Measurements from ENCODE around the gene PLXNA2.
A peak's percentile ranks its signal among the peaks of the same experiment; 100 is the strongest.

The PLXNA2 gene

GRCh38 chr1:208238710-208239472 lies 5.3 kb downstream of the PLXNA2 start:
- no peak overlapping the region for H2BK5ac ChIP-seq (ENCODE audit: low read length)
- peak overlapping the region; percentile 53 for H3K4me2 ChIP-seq (ENCODE audit: low read length)
- no CpG with 5 or more reads among the region's 9 CpGs for WGBS (ENCODE audit: extremely low coverage, insufficient coverage, low lambda C conversion rate)
- peak overlapping the region; percentile 8 for H2BK120ac ChIP-seq (ENCODE audit: low read depth, low read length)
- peaks cover 3% of the 10 kb centered on the region for H3K27me3 ChIP-seq (ENCODE audit: insufficient read depth, low read length, poor library complexity)
- H3K18ac ChIP-seq (ENCODE audit: low read length): peak overlapping the region; percentile 43
- H3K56ac ChIP-seq (ENCODE audit: low read length): peak overlapping the region; percentile 77
- no peak overlapping the region for H2BK15ac ChIP-seq (replicated peaks; ENCODE audit: low read depth)
- peak overlapping the region; percentile 92 for H3K9ac ChIP-seq (ENCODE audit: low read length)
- H3K27ac ChIP-seq (ENCODE audit: low read depth, low read length): no peak overlapping the region
- peak overlapping the region; percentile 89 for H2AK5ac ChIP-seq (ENCODE audit: low read length)
- H4K5ac ChIP-seq (ENCODE audit: low read length): no peak overlapping the region
- no peaks in the 10 kb centered on the region for H3K36me3 ChIP-seq (ENCODE audit: control insufficient read depth, insufficient read depth, low read length)
- H3K4ac ChIP-seq (ENCODE audit: low read depth, low read length): no peak overlapping the region
- H4K8ac ChIP-seq (ENCODE audit: low read depth, low read length): no peak overlapping the region
- H3K79me1 ChIP-seq (ENCODE audit: low read length): peaks cover 19% of the 10 kb centered on the region
- H3K79me2 ChIP-seq (ENCODE audit: control insufficient read depth, insufficient read depth, low read length): peaks cover 77% of the 10 kb centered on the region
- peak; percentile 87 for DNase-seq
- H3K23ac ChIP-seq (ENCODE audit: low read length): no peak overlapping the region
- H3K4me1 ChIP-seq (ENCODE audit: control insufficient read depth, low read depth, low read length): peaks cover 35% of the 10 kb centered on the region
- no peak overlapping the region for H3K4me3 ChIP-seq (ENCODE audit: low read length)

GRCh38 chr1:208237241-208237640 lies 6.9 kb downstream of the PLXNA2 start:
- Histone ChIP-seq H3K79me2 (ENCODE audit: control insufficient read depth, insufficient read depth, low read length) (peaks cover 63% of the 10 kb centered on the region), H3K4me1 (ENCODE audit: control insufficient read depth, low read depth, low read length) (peaks cover 51% of the 10 kb centered on the region), H3K23ac (ENCODE audit: low read length) (no peak overlapping the region), H3K27me3 (ENCODE audit: insufficient read depth, low read length, poor library complexity) (no peaks in the 10 kb centered on the region), H2BK5ac (ENCODE audit: low read length) (no peak overlapping the region), H3K56ac (ENCODE audit: low read length) (peak overlapping the region; percentile 85), H3K79me1 (ENCODE audit: low read length) (peaks cover 16% of the 10 kb centered on the region), H2BK15ac (replicated peaks; ENCODE audit: low read depth) (no peak overlapping the region), H3K18ac (ENCODE audit: low read length) (peak overlapping the region; percentile 31), H2AK5ac (ENCODE audit: low read length) (no peak overlapping the region), H2BK120ac (ENCODE audit: low read depth, low read length) (no peak overlapping the region), H3K36me3 (ENCODE audit: control insufficient read depth, insufficient read depth, low read length) (no peaks in the 10 kb centered on the region), H3K4me2 (ENCODE audit: low read length) (no peak overlapping the region), H3K9ac (ENCODE audit: low read length) (peak overlapping the region; percentile 68), H3K4me3 (ENCODE audit: low read length) (no peak overlapping the region), H3K4ac (ENCODE audit: low read depth, low read length) (peak overlapping the region; percentile 37), H4K5ac (ENCODE audit: low read length) (no peak overlapping the region), H4K8ac (ENCODE audit: low read depth, low read length) (no peak overlapping the region), H3K27ac (ENCODE audit: low read depth, low read length) (no peak overlapping the region)
- DNase-seq: no peak
- WGBS (ENCODE audit: extremely low coverage, insufficient coverage, low lambda C conversion rate): no CpG with 5 or more reads among the region's 8 CpGs

DNA sequence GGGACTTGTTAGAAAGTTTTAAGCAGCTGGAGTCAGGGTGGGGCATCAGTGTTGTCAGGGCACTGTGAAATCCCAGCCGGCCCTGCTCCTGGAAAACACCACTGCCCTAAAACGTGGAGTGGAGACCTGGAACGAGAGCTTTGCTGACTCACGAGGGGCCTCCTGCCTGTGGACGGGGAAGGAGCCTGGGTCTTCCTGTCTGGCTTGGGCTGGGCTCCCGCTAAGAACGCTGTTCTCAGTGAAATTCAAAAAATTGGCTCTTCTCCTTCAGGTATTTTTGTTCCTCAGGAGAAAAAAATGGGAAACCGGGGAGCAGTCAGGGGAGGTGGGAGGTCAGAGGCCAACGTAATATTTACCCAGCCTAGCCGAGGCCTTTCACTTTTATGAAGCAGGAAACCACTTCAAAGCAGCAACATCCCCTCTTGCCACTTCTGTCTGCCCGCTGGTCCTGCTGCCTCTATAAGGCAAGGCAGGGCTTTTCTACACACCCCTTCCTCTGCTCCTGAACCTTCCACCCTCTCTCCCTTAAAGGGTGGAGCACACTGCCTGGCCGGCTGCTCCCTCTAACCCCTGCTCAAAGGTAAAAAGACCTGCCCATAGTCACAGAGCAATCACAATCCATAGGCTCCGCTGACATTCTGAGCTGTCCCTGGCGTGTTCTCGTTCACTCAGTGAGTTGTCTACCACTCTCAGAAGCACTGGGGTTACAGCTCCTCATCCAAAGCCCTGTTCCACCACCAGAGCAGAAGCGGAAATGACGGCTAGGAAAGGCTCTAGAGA lies 8.0 kb downstream of the PLXNA2 start:
- peak overlapping the region; percentile 55 for H2AK5ac ChIP-seq (ENCODE audit: low read length)
- DNase-seq: no peak
- H2BK5ac ChIP-seq (ENCODE audit: low read length): peak overlapping the region; percentile 95
- peak overlapping the region; percentile 85 for H3K56ac ChIP-seq (ENCODE audit: low read length)
- peaks cover 60% of the 10 kb centered on the region for H3K4me1 ChIP-seq (ENCODE audit: control insufficient read depth, low read depth, low read length)
- peak overlapping the region; percentile 84 for H4K5ac ChIP-seq (ENCODE audit: low read length)
- no peaks in the 10 kb centered on the region for H3K27me3 ChIP-seq (ENCODE audit: insufficient read depth, low read length, poor library complexity)
- peak overlapping the region; percentile 83 for H3K4ac ChIP-seq (ENCODE audit: low read depth, low read length)
- H3K18ac ChIP-seq (ENCODE audit: low read length): peak overlapping the region; percentile 95
- peak overlapping the region; percentile 68 for H3K9ac ChIP-seq (ENCODE audit: low read length)
- H3K36me3 ChIP-seq (ENCODE audit: control insufficient read depth, insufficient read depth, low read length): no peaks in the 10 kb centered on the region
- peaks cover 62% of the 10 kb centered on the region for H3K79me2 ChIP-seq (ENCODE audit: control insufficient read depth, insufficient read depth, low read length)
- no CpG with 5 or more reads among the region's 17 CpGs for WGBS (ENCODE audit: extremely low coverage, insufficient coverage, low lambda C conversion rate)
- peaks cover 18% of the 10 kb centered on the region for H3K79me1 ChIP-seq (ENCODE audit: low read length)
- H3K23ac ChIP-seq (ENCODE audit: low read length): peak overlapping the region; percentile 50
- H2BK120ac ChIP-seq (ENCODE audit: low read depth, low read length): peak overlapping the region; percentile 32
- H3K4me3 ChIP-seq (ENCODE audit: low read length): no peak overlapping the region
- peak overlapping the region; percentile 92 for H3K27ac ChIP-seq (ENCODE audit: low read depth, low read length)
- no peak overlapping the region for H4K8ac ChIP-seq (ENCODE audit: low read depth, low read length)
- H3K4me2 ChIP-seq (ENCODE audit: low read length): no peak overlapping the region
- H2BK15ac ChIP-seq (replicated peaks; ENCODE audit: low read depth): peak overlapping the region; percentile 28

GRCh38 chr1:208235356-208235981 lies 8.7 kb downstream of the PLXNA2 start:
- Histone ChIP-seq H3K4me1 (ENCODE audit: control insufficient read depth, low read depth, low read length) (peaks cover 60% of the 10 kb centered on the region), H3K36me3 (ENCODE audit: control insufficient read depth, insufficient read depth, low read length) (no peaks in the 10 kb centered on the region), H3K27ac (ENCODE audit: low read depth, low read length) (peak overlapping the region; percentile 92), H3K27me3 (ENCODE audit: insufficient read depth, low read length, poor library complexity) (no peaks in the 10 kb centered on the region), H3K9ac (ENCODE audit: low read length) (peak overlapping the region; percentile 68), H3K79me2 (ENCODE audit: control insufficient read depth, insufficient read depth, low read length) (peaks cover 59% of the 10 kb centered on the region), H3K4me2 (ENCODE audit: low read length) (no peak overlapping the region), H3K56ac (ENCODE audit: low read length) (peak overlapping the region; percentile 85), H2BK120ac (ENCODE audit: low read depth, low read length) (peak overlapping the region; percentile 32), H3K79me1 (ENCODE audit: low read length) (peaks cover 15% of the 10 kb centered on the region), H2BK15ac (replicated peaks; ENCODE audit: low read depth) (no peak overlapping the region), H2AK5ac (ENCODE audit: low read length) (no peak overlapping the region), H3K4me3 (ENCODE audit: low read length) (no peak overlapping the region), H3K18ac (ENCODE audit: low read length) (peak overlapping the region; percentile 95), H3K4ac (ENCODE audit: low read depth, low read length) (peak overlapping the region; percentile 83), H4K5ac (ENCODE audit: low read length) (no peak overlapping the region), H2BK5ac (ENCODE audit: low read length) (peak overlapping the region; percentile 95), H4K8ac (ENCODE audit: low read depth, low read length) (no peak overlapping the region), H3K23ac (ENCODE audit: low read length) (no peak overlapping the region)
- peak; percentile 97 for DNase-seq
- no CpG with 5 or more reads among the region's 9 CpGs for WGBS (ENCODE audit: extremely low coverage, insufficient coverage, low lambda C conversion rate)

DNA sequence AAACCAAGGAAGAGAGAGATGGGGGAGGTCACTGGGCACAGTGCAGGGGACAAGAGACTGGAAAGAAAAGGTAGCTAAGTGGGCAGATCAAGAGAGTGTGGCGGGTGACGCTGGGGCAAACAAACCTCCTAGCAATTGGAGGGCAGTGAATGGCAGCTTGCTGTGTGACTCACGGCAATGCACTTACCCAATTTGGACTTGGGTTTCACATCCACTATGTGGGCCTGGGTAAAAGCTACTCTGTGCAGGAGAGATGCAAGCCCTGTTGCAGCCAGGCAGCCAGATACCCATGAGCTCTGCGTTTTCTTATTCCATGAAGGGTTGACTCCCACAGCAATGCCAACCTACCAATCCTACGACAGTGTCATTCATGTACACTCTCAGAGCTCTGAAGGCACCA lies 9.5 kb downstream of the PLXNA2 start:
- H3K23ac ChIP-seq (ENCODE audit: low read length): no peak overlapping the region
- H3K56ac ChIP-seq (ENCODE audit: low read length): peak overlapping the region; percentile 79
- no peak overlapping the region for H4K8ac ChIP-seq (ENCODE audit: low read depth, low read length)
- whole genome bisulfite sequencing (ENCODE audit: extremely low coverage, insufficient coverage, low lambda C conversion rate): no CpG with 5 or more reads among the region's 5 CpGs
- no peaks in the 10 kb centered on the region for H3K27me3 ChIP-seq (ENCODE audit: insufficient read depth, low read length, poor library complexity)
- H3K4ac ChIP-seq (ENCODE audit: low read depth, low read length): peak overlapping the region; percentile 28
- H3K4me1 ChIP-seq (ENCODE audit: control insufficient read depth, low read depth, low read length): peaks cover 55% of the 10 kb centered on the region
- no peak overlapping the region for H2BK15ac ChIP-seq (replicated peaks; ENCODE audit: low read depth)
- no peak overlapping the region for H4K5ac ChIP-seq (ENCODE audit: low read length)
- H3K36me3 ChIP-seq (ENCODE audit: control insufficient read depth, insufficient read depth, low read length): no peaks in the 10 kb centered on the region
- peak overlapping the region; percentile 57 for H2AK5ac ChIP-seq (ENCODE audit: low read length)
- DNase-seq: no peak
- H3K27ac ChIP-seq (ENCODE audit: low read depth, low read length): no peak overlapping the region
- peak overlapping the region; percentile 35 for H3K9ac ChIP-seq (ENCODE audit: low read length)
- no peak overlapping the region for H3K4me3 ChIP-seq (ENCODE audit: low read length)
- peaks cover 55% of the 10 kb centered on the region for H3K79me2 ChIP-seq (ENCODE audit: control insufficient read depth, insufficient read depth, low read length)
- H2BK5ac ChIP-seq (ENCODE audit: low read length): peak overlapping the region; percentile 3
- H3K4me2 ChIP-seq (ENCODE audit: low read length): no peak overlapping the region
- H3K18ac ChIP-seq (ENCODE audit: low read length): peak overlapping the region; percentile 29
- H3K79me1 ChIP-seq (ENCODE audit: low read length): peaks cover 16% of the 10 kb centered on the region
- H2BK120ac ChIP-seq (ENCODE audit: low read depth, low read length): no peak overlapping the region

Measured in mesendoderm (in vitro differentiated cells).